ENCODE results near the gene LSM3.

Gene LSM3

DNA sequence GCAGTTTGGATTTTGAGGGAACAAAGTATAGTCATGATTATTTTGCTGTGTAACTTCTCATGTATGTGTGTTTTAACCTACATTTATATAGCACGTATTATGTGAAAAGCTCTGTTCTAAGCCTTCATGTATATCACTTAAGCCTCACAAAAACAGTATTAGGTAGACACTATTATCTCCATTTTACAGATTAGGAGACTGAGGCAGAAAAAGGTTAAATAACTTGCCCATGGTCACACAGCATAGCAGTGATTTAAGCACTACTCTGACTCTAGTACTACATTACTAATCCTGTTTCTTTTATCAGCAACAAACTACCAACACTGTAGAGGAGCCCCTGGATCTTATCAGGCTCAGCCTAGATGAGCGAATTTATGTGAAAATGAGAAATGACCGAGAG lies 2.6 kb downstream of the LSM3 start:
- TF ChIP-seq POLR2A (IDR thresholded peaks at IDR 0.05; ENCODE audit: low read length) = no peak
- TF ChIP-seq GATA1 (IDR thresholded peaks at IDR 0.05; ENCODE audit: low read depth, low read length) = no peak
- no peak for DNase-seq

- DNase-seq = no peak
- TF ChIP-seq GATA1 (IDR thresholded peaks at IDR 0.05; ENCODE audit: low read depth, low read length) (no peak), POLR2A (IDR thresholded peaks at IDR 0.05; ENCODE audit: low read length) (no peak)
Measured at GRCh38 chr3:14183015-14183577, 4.5 kb downstream of the LSM3 start.

GRCh38 chr3:14186854-14187458 lies 8.3 kb downstream of the LSM3 start:
- DNase-seq = no peak
- TF ChIP-seq GATA1 (IDR thresholded peaks at IDR 0.05; ENCODE audit: low read depth, low read length) (no peak), POLR2A (IDR thresholded peaks at IDR 0.05; ENCODE audit: low read length) (no peak)

- DNase-seq = no peak
- TF ChIP-seq GATA1 (IDR thresholded peaks at IDR 0.05; ENCODE audit: low read depth, low read length) = no peak
- no peak for TF ChIP-seq POLR2A (IDR thresholded peaks at IDR 0.05; ENCODE audit: low read length)
Measured at GRCh38 chr3:14188041-14188754, 9.6 kb downstream of the LSM3 start.

DNA sequence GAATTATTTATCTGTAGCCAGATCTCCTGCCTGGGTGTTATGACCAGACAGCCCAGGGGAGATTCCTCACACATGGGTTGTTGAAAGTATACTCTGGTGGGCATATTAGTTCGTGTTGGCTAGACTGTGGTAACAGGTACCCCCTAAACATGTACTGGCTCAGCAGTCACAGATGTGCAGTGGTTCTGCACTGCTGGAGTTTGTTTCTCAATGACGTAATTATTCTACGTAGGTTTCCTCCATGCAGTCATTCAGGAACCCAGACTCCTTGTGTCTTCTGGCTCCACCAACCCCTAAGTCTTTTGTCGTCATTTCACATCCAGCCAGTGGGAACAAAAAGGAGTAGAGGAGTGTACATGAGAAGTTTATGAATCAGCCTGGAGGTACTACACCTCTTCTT lies 16.2 kb downstream of the LSM3 start:
- no peak for TF ChIP-seq POLR2A (IDR thresholded peaks at IDR 0.05; ENCODE audit: low read length)
- TF ChIP-seq GATA1 (IDR thresholded peaks at IDR 0.05; ENCODE audit: low read depth, low read length) = no peak
- no peak for DNase-seq

DNA sequence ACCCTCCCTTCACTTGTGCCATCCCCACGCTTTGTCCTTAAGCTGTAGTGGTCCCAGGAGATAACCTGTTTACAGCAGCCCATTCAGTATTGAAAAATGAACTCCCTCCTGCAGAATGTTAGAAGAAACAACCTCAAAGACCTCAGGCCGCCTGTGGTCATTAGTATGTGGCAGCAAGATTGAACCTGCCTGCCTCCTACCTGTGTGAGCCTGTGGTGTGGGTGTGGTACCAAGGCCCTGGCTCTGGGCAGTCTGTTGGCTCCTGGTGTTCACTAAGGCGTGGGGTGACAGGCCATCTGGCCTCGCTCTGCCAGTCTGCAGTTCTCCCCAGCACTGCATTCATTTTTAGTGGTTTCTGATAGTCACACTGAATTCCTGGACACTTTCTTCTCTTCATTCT lies 21.0 kb downstream of the LSM3 start:
- no peak for DNase-seq
- TF ChIP-seq GATA1 (IDR thresholded peaks at IDR 0.05; ENCODE audit: low read depth, low read length) (no peak), POLR2A (IDR thresholded peaks at IDR 0.05; ENCODE audit: low read length) (no peak)

- no peak for TF ChIP-seq GATA1 (IDR thresholded peaks at IDR 0.05; ENCODE audit: low read depth, low read length)
- no peak for TF ChIP-seq POLR2A (IDR thresholded peaks at IDR 0.05; ENCODE audit: low read length)
- DNase-seq = no peak
Measured at GRCh38 chr3:14200276-14200675, 21.7 kb downstream of the LSM3 start.

GRCh38 chr3:14200841-14201240 lies 22.2 kb downstream of the LSM3 start:
- no peak for DNase-seq
- TF ChIP-seq POLR2A (IDR thresholded peaks at IDR 0.05; ENCODE audit: low read length) (no peak), GATA1 (IDR thresholded peaks at IDR 0.05; ENCODE audit: low read depth, low read length) (no peak)

- no peak for DNase-seq
- TF ChIP-seq POLR2A (IDR thresholded peaks at IDR 0.05; ENCODE audit: low read length) (no peak), GATA1 (IDR thresholded peaks at IDR 0.05; ENCODE audit: low read depth, low read length) (no peak)
Measured at GRCh38 chr3:14201940-14202684, 23.5 kb downstream of the LSM3 start.

DNA sequence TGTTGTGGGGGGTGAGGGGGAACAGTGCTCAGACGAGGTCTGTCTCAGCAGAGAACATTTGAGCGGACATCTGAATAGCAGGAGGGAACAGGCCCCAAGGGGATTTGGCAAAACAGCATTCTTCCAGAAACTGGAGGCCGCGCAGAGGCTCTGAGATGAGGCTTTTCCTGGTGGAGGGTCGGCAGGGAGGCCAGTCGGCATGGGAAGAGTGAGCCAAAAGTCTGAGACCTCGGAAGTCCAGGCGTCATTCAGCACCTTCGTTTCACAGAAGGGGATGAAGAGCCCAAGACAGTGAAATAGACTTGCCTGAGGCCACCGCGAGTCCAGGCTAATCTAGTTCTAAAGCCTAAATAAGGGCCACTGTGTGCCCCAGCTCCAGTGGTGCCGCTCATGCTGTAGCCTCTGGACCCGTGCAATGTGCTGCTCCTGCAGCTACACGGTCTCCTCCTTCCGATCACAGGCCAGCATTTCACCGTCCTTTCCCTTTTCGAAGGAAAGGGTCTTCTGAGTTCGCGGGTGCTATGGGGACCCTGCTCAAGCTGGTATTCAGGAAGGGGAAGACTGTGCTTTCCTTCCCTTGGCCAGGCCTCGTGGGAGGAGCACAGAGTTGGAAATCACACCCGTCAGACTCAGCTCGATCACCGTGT lies 24.4 kb downstream of the LSM3 start:
- no peak for DNase-seq
- TF ChIP-seq POLR2A (IDR thresholded peaks at IDR 0.05; ENCODE audit: low read length) = no peak
- no peak for TF ChIP-seq GATA1 (IDR thresholded peaks at IDR 0.05; ENCODE audit: low read depth, low read length)

DNA sequence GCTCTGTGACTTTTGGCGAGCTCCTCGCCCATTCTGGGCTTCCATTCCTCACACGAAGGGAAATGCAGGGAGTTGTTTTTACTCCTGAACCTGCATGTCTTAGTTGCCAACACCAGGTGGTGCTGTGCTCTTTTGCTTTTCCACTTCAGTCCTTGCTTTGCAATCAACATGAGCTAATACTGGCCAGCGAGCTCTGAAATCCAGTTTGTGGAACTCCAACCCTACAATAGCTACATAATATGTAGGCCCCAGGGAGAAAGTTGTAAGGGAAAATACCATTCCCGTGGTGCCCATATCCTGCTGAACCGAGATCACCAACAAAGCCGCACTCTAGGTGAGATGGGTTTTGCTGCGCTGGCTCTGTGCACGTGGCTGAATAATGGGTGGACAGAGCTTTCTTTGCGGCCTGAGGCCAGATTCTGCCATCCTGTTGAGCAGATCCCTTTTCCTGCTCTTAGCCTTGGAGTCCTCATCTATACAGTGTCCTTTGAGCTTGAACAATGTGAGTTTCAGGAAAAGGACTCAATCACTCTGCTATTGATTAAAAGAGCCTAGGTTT lies 25.0 kb downstream of the LSM3 start:
- peak; percentile 68 to 78 for DNase-seq
- TF ChIP-seq POLR2A (IDR thresholded peaks at IDR 0.05; ENCODE audit: low read length) (no peak), GATA1 (IDR thresholded peaks at IDR 0.05; ENCODE audit: low read depth, low read length) (no peak)

DNA sequence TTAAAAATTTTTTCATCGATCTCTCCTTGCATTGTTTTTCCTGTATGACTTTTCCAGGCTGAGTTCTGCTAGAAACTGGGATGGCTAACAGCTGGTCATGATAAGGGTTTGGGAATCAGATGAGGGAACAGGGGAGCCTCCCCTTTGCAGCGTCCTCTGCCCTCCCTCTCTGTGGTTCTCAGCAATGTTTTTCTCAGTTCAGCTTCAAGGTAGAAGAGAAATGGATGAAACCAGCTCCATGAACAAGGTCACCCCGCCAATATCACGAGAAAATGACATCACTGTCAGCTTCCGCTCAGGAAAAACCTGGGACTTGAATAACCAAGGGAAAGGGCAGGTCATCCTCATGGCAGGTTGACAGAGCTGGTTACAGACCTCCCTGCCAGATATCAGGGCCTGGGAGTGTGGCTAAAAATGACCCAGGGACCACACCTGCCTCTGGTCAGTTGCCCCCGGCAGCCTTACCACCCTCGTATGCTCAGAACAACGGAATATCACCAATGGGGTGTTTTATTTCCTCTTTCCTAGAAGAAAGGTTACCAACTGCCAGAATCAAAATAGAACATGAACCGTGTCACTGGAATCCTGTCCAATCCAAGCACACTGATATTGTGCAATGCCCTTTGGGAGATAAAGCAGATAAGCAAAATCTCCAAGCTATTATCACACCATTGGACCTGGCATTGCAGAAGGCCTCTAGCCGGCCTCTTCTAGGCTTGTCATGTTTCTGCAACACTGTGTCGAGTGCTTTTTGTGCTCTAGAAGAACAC lies 26.1 kb downstream of the LSM3 start:
- peak; percentile 10 to 39 for DNase-seq
- TF ChIP-seq GATA1 (IDR thresholded peaks at IDR 0.05; ENCODE audit: low read depth, low read length) = no peak

Data from erythroblast (primary cell).